ENCODE measurements around the gene ARV1. TPM values are rescaled to one million over a fixed set of nuclear protein-coding genes. Genes with fewer than 3 reads are reported as not detected.

ARV1 gene
- total RNA-seq, 1 experiment from 2014 or later = 8.0 TPM

DNA sequence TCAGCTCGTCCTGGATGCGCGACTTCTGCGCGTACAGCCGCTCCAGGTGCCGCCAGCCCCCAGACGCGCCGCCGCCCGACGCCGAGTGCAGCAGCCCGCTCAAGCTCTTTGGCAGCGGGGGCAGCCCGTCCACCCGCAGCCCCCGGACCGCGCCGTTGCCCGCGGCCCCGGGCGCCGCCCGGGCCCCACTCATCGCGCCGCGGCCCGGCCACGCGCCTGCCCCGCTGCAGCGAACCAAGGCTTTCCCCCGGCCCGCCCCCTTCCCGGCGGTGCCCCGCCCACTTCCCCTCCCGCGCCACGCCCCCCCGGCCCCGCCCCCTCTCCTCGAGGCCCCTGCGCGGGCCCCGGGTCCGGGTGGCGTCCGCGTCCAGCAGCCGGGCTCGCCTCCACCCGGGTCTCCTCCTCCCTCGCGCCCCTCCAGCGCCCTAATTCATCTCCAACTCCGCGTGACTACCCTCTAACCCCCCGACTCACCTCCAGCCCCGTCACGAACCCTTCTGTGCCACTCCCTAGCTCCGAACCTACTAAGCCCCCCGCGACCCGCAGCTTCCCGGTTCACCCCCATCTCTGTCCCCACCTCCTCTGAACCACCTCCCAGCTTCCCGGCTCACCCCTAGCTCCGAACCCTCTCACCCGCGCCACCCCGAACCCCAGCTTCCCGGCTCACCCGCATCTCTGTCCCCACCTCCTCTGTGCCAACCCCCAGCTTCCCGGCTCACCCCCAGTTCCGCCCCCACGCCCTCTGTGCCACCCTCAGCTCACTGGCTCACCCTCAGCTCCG is 61.3 kb downstream of the ARV1 start, which contains the start of gene FAM89A:
TSS of gene FAM89A (minus strand) at position 236 of the 781 bp plus-strand sequence. CDS start at position 193, 43 bp downstream.
- Histone ChIP-seq H3K14ac (ENCODE audit: insufficient read depth, low read length) (no peak within 1 kb of the TSS), H3K79me2 (ENCODE audit: insufficient read depth, low read length) (no peaks in the 10 kb centered on the region), H4K8ac (replicated peaks; ENCODE audit: insufficient read length, low read depth, low read length) (no peak within 1 kb of the TSS), H2AFZ (ENCODE audit: low read length) (no peak within 1 kb of the TSS), H3K56ac (ENCODE audit: insufficient read length, low read depth, low read length) (no peak within 1 kb of the TSS), H4K5ac (ENCODE audit: insufficient read length, low read depth, low read length) (no peak within 1 kb of the TSS), H3K4ac (ENCODE audit: low read depth, low read length) (no peak within 1 kb of the TSS), H3K18ac (ENCODE audit: insufficient read length, low read depth, low read length) (no peak within 1 kb of the TSS), H3K79me1 (ENCODE audit: insufficient read depth, low read depth, low read length, poor library complexity, severe bottlenecking) (no peaks in the 10 kb centered on the region), H3K23me2 (ENCODE audit: insufficient read length, low read depth, low read length, poor library complexity, severe bottlenecking) (peaks cover 12% of the 10 kb centered on the region), H3K9ac (ENCODE audit: extremely low read depth, insufficient read length, low read length) (no peak within 1 kb of the TSS), H2BK120ac (ENCODE audit: low read depth, low read length, poor library complexity, severe bottlenecking) (no peak within 1 kb of the TSS), H3K4me2 (ENCODE audit: insufficient read depth, insufficient read length, low read length) (peak within 1 kb of the TSS; percentile 52), H3K9me3 (ENCODE audit: control insufficient read depth, low read depth, low read length) (peaks cover 8% of the 10 kb centered on the region), H3K27me3 (ENCODE audit: insufficient read depth, low read length) (peaks cover 46% of the 10 kb centered on the region; the same call in 1 of the 2 replicates), H2BK12ac (ENCODE audit: insufficient read length, low read depth, low read length) (no peak within 1 kb of the TSS), H4K91ac (ENCODE audit: insufficient read length, low read depth, low read length) (no peak within 1 kb of the TSS), H2BK20ac (ENCODE audit: low read depth, low read length, poor library complexity, severe bottlenecking) (no peak within 1 kb of the TSS), H2AK5ac (ENCODE audit: insufficient read length, low read length) (no peak within 1 kb of the TSS), H4K20me1 (ENCODE audit: control insufficient read depth, insufficient read depth, insufficient read length) (no peaks in the 10 kb centered on the region), H3K4me1 (ENCODE audit: insufficient read depth, low read length) (no peaks in the 10 kb centered on the region), H3K23ac (ENCODE audit: insufficient read length, low read depth, low read length) (no peak within 1 kb of the TSS), H2BK15ac (ENCODE audit: low read depth, low read length) (no peak within 1 kb of the TSS), H2BK5ac (ENCODE audit: insufficient read length, low read length) (no peak within 1 kb of the TSS), H3K27ac (ENCODE audit: insufficient read length, low read depth, low read length) (no peak within 1 kb of the TSS), H3T11ph (ENCODE audit: low read length) (no peak within 1 kb of the TSS)
- peak; percentile 57 for DNase-seq
- Mint-ChIP-seq H3K4me3 (peak within 1 kb of the TSS; percentile 58 to 82), H3K36me3 (ENCODE audit: insufficient read depth in 1 of 3, low read depth in 3 of 3) (no peaks in the 10 kb centered on the region; a peak in 1 of 7 replicates), H3K4me1 (peaks cover 9 to 10% of the 10 kb centered on the region in 2 experiments), H3K27me3 (ENCODE audit: low read depth) (peaks cover 96% of the 10 kb centered on the region), H3K27ac (no peak within 1 kb of the TSS), H3K9me3 (peaks cover 4 to 7% of the 10 kb centered on the region in 2 experiments)
- WGBS (ENCODE audit: extremely low coverage, insufficient read length, low lambda C conversion rate) = no CpG with 5 or more reads among the region's 82 CpGs
- TF ChIP-seq, protein P1, sequence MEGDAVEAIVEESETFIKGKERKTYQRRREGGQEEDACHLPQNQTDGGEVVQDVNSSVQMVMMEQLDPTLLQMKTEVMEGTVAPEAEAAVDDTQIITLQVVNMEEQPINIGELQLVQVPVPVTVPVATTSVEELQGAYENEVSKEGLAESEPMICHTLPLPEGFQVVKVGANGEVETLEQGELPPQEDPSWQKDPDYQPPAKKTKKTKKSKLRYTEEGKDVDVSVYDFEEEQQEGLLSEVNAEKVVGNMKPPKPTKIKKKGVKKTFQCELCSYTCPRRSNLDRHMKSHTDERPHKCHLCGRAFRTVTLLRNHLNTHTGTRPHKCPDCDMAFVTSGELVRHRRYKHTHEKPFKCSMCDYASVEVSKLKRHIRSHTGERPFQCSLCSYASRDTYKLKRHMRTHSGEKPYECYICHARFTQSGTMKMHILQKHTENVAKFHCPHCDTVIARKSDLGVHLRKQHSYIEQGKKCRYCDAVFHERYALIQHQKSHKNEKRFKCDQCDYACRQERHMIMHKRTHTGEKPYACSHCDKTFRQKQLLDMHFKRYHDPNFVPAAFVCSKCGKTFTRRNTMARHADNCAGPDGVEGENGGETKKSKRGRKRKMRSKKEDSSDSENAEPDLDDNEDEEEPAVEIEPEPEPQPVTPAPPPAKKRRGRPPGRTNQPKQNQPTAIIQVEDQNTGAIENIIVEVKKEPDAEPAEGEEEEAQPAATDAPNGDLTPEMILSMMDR (conservative IDR thresholded peaks at IDR 0.05) = no peak
